ENCODE results near the gene NOC2L. TPM values are rescaled to one million over a fixed set of nuclear protein-coding genes. Genes with fewer than 3 reads are reported as not detected.
A peak's percentile ranks its signal among the peaks of the same experiment; 100 is the strongest.

Gene NOC2L
- total RNA-seq, 1 experiment from 2014 or later, result 130 TPM

GRCh38 chr1:907611-908451 lies 51.2 kb downstream of the NOC2L start:
- H3K23me2 ChIP-seq (ENCODE audit: insufficient read length, low read depth, low read length, poor library complexity, severe bottlenecking), result peaks cover 6% of the 10 kb centered on the region
- H3K79me1 ChIP-seq (ENCODE audit: insufficient read depth, low read depth, low read length, poor library complexity, severe bottlenecking), result no peaks in the 10 kb centered on the region
- no peak overlapping the region for H4K91ac ChIP-seq (ENCODE audit: insufficient read length, low read depth, low read length)
- DNase-seq, result peak; percentile 24
- no peak overlapping the region for H2BK15ac ChIP-seq (ENCODE audit: low read depth, low read length)
- no peak overlapping the region for H2BK5ac ChIP-seq (ENCODE audit: insufficient read length, low read length)
- H4K8ac ChIP-seq (replicated peaks; ENCODE audit: insufficient read length, low read depth, low read length), result no peak overlapping the region
- H3K4me3 Mint-ChIP-seq, result no peak overlapping the region; a peak in 1 of 5 replicates
- WGBS (ENCODE audit: extremely low coverage, insufficient read length, low lambda C conversion rate), result no CpG with 5 or more reads among the region's 17 CpGs
- no peaks in the 10 kb centered on the region for H3K4me1 ChIP-seq (ENCODE audit: insufficient read depth, low read length)
- H3K18ac ChIP-seq (ENCODE audit: insufficient read length, low read depth, low read length), result no peak overlapping the region
- TF ChIP-seq CTCF (conservative IDR thresholded peaks at IDR 0.05), result no peak
- H2AFZ ChIP-seq (ENCODE audit: low read length), result no peak overlapping the region
- no peak overlapping the region for H2BK20ac ChIP-seq (ENCODE audit: low read depth, low read length, poor library complexity, severe bottlenecking)
- no peak overlapping the region for H3K27ac ChIP-seq (ENCODE audit: insufficient read length, low read depth, low read length)
- no peaks in the 10 kb centered on the region for H4K20me1 ChIP-seq (ENCODE audit: control insufficient read depth, insufficient read depth, insufficient read length)
- H3K56ac ChIP-seq (ENCODE audit: insufficient read length, low read depth, low read length), result no peak overlapping the region
- no peak overlapping the region for H4K5ac ChIP-seq (ENCODE audit: insufficient read length, low read depth, low read length)
- H3K9me3 ChIP-seq (ENCODE audit: control insufficient read depth, low read depth, low read length), result no peaks in the 10 kb centered on the region
- H3K27me3 ChIP-seq (ENCODE audit: insufficient read depth, low read length), result peaks cover 19% of the 10 kb centered on the region; the same call in 1 of the 2 replicates
- no peak overlapping the region for H2BK120ac ChIP-seq (ENCODE audit: low read depth, low read length, poor library complexity, severe bottlenecking)
- no peak overlapping the region for H2BK12ac ChIP-seq (ENCODE audit: insufficient read length, low read depth, low read length)
- H3K79me2 ChIP-seq (ENCODE audit: insufficient read depth, low read length), result no peaks in the 10 kb centered on the region
- no peak overlapping the region for H3K23ac ChIP-seq (ENCODE audit: insufficient read length, low read depth, low read length)
- H3K27ac Mint-ChIP-seq, result no peak overlapping the region
- H3K4me1 Mint-ChIP-seq, result peaks cover 9 to 17% of the 10 kb centered on the region in 2 experiments
- no peak overlapping the region for H3K14ac ChIP-seq (ENCODE audit: insufficient read depth, low read length)
- no peak overlapping the region for H3K4me2 ChIP-seq (ENCODE audit: insufficient read depth, insufficient read length, low read length)
- H3K27me3 Mint-ChIP-seq (ENCODE audit: low read depth), result peaks cover 73% of the 10 kb centered on the region
- H2AK5ac ChIP-seq (ENCODE audit: insufficient read length, low read length), result no peak overlapping the region
- H3K9ac ChIP-seq (ENCODE audit: extremely low read depth, insufficient read length, low read length), result no peak overlapping the region
- peaks cover 3 to 8% (median 4%) of the 10 kb centered on the region in 3 experiments; a peak in 4 of 7 replicates for H3K36me3 Mint-ChIP-seq (ENCODE audit: insufficient read depth in 1 of 3, low read depth in 3 of 3)
- no peak overlapping the region for H3K4ac ChIP-seq (ENCODE audit: low read depth, low read length)
- H3K9me3 Mint-ChIP-seq, result peaks cover 2 to 3% of the 10 kb centered on the region in 2 experiments; a peak in 3 of 5 replicates
- no peak overlapping the region for H3T11ph ChIP-seq (ENCODE audit: low read length)

Data from H9 (cell line).